BLaER1 (cell line): Measurements from ENCODE around the gene AFAP1L2.

Experiments
- H3K27ac ChIP-seq: shearing (Covaris generic); formaldehyde crosslinking; 2 replicates; pipeline ENCODE4 v1.8.1; 2022
- H3K27me3 ChIP-seq: shearing (Covaris generic); formaldehyde crosslinking; 2 replicates; pipeline ENCODE4 v1.8.1; 2022
- H3K36me3 ChIP-seq: shearing (Covaris generic); formaldehyde crosslinking; 2 replicates; pipeline ENCODE4 v1.8.1; 2022
- H3K4me1 ChIP-seq: shearing (Covaris generic); formaldehyde crosslinking; 2 replicates; pipeline ENCODE4 v1.8.1; 2022
- H3K4me2 ChIP-seq: shearing (Covaris generic); formaldehyde crosslinking; 2 replicates; pipeline ENCODE4 v1.8.1; 2022
- H3K4me3 ChIP-seq: shearing (Covaris generic); formaldehyde crosslinking; 2 replicates; pipeline ENCODE4 v1.8.1; 2022
- H3K9ac ChIP-seq: shearing (Covaris generic); formaldehyde crosslinking; 2 replicates; pipeline ENCODE4 v1.8.1; 2022
- H3K9me3 ChIP-seq: shearing (Covaris generic); formaldehyde crosslinking; 2 replicates; pipeline ENCODE4 v1.8.1; 2022
- H4K20me1 ChIP-seq: shearing (Covaris generic); formaldehyde crosslinking; 2 replicates; pipeline ENCODE4 v1.8.1; 2022
- Cebpa-rat ChIP-seq: shearing (Covaris generic); IDR thresholded peaks from 2 replicates; pipeline ENCODE4 v1.8.1; 2022

AFAP1L2 gene

DNA sequence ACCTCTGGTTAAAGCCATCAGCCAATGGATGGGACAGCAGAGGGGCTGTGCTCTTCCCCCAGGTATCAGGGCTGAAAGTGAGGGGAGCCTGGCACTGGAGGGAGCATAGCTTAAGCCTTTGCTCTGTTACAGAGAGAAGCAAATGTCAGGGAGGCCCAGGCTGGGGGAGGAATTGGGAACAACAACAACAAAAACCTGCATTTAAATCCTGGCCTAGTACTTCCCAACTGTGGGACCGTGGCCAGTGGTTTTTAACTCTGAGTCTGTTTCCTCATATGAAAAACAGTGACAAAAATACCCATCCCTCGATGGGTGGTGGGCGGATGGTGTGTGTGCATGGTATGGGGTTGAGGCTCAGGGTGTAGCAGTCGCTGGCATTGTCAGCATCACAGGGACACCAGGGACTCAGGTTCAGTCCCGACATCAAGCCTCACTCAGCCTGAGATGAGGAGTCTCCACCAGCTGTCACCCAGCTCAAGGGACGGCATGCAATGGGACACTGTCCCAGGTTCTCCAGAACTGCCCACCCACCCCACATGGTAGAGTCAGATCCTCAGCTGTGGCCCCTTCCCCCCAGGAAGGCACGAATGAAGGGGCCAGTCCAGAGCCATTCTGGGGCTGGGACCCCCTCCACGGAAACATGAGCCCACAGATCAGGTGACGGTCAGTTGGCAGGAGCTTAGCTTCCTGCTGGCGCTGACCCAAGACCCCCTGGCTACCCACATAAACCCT, 74.5 kb downstream of the AFAP1L2 start:
- TF ChIP-seq Cebpa-rat, result no peak
- peak overlapping the region; percentile 56 for H3K4me2 ChIP-seq
- H3K4me3 ChIP-seq, result no peak overlapping the region
- no peaks in the 10 kb centered on the region for H3K9me3 ChIP-seq
- H3K9ac ChIP-seq, result no peak overlapping the region
- H4K20me1 ChIP-seq, result no peaks in the 10 kb centered on the region
- 0 out of 2 replicates have a peak overlapping the region, but pooled peaks have one; percentile 14 for H3K27ac ChIP-seq
- H3K27me3 ChIP-seq, result no peaks in the 10 kb centered on the region
- peaks cover 66% of the 10 kb centered on the region for H3K4me1 ChIP-seq
- no peaks in the 10 kb centered on the region for H3K36me3 ChIP-seq

DNA sequence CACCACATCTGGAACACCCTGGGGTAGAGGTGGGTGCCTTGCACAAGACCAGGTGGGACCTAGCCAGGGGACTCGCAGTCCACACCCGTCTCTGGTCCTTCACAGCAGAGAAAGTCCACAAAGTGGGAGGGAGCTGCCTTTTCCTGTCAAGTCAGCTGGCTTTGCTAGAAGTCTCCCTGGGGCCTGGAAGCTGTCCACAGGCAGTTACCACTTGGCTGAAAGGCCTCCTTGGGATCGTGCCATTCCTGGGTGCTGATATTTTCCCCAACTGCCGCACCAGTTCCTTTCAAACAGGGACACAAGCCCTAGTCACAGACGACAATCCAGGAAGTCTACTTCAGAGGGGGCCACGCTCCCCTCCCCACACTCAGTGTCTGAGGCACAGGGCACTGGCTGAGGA, 75.4 kb downstream of the AFAP1L2 start:
- H3K27me3 ChIP-seq, result no peaks in the 10 kb centered on the region
- no peak overlapping the region for H3K4me3 ChIP-seq
- H3K4me2 ChIP-seq, result peak overlapping the region; percentile 56
- H3K9me3 ChIP-seq, result no peaks in the 10 kb centered on the region
- no peaks in the 10 kb centered on the region for H3K36me3 ChIP-seq
- peaks cover 56% of the 10 kb centered on the region for H3K4me1 ChIP-seq
- 0 out of 2 replicates have a peak overlapping the region, but pooled peaks have one; percentile 14 for H3K27ac ChIP-seq
- no peaks in the 10 kb centered on the region for H4K20me1 ChIP-seq
- TF ChIP-seq Cebpa-rat, result no peak
- no peak overlapping the region for H3K9ac ChIP-seq

DNA sequence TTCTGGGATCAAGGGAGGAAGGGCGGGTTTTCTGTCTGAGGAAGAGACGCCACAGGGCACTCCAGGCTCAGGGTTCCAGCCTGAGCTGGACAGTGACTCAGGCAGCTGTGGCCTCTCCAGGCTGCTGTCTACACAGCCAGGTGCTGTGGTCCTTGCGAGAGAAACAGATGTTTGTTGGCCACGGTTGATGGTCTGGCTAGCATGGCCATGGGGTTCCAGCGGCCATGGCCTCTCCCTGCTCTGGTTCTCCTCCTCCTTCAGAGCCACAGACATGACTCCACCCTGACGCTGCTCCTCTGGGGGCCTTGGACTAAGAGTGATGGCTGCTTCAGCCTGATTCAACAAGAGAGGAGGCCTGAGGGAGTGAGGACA, 75.9 kb downstream of the AFAP1L2 start:
- TF ChIP-seq Cebpa-rat, result no peak
- Histone ChIP-seq H3K4me1 (peaks cover 52% of the 10 kb centered on the region), H4K20me1 (no peaks in the 10 kb centered on the region), H3K27ac (peak overlapping the region; percentile 18; the same call in 1 of the 2 replicates), H3K9me3 (no peaks in the 10 kb centered on the region), H3K4me3 (no peak overlapping the region), H3K27me3 (no peaks in the 10 kb centered on the region), H3K9ac (no peak overlapping the region), H3K4me2 (0 out of 2 replicates have a peak overlapping the region, but pooled peaks have one; percentile 56), H3K36me3 (no peaks in the 10 kb centered on the region)

DNA sequence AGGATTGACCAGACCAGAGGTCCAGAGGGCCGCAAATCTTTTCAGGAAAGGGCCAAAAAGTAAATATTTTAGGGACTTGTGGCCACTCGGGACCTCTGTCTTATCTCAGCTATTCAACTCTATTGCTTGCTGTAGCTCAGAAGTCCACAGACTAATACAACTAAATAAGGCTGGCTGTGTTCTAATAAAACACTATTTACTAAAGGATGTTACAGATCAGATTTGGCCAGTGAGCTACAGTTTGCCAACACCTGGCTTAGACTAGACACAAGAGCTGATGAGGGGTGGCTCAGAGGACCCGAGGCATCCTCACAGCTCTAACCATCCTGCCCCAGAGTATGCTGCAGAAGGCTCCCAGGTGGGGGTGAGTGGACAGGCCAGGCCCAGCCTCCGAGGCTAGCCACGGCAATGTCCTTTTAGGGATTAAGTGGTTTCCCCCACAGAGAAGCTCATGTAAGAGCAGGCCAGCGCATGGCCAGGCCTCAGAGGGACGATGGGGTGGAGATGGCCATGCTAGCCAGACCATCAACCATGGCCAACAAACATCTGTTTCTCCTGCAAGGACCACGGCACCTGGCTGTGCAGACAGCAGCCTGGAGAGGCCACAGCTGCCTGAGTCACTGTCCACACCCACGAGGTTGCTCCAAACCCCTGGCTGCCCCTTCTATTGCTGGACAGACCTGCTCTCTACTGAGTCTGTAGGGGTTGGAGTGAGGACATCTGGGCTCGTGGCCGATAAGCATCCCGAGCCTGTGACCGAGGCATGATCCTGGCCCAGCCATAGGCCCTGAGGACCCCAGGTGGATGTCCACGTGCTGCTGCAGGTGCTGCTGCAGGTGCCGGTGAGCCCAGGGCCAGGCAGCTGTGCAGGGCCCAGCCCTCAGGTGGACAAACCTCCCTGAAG, 76.5 kb downstream of the AFAP1L2 start:
- Histone ChIP-seq H3K27ac (peak overlapping the region; percentile 18; the same call in 1 of the 2 replicates), H3K27me3 (no peaks in the 10 kb centered on the region), H3K4me1 (peaks cover 46% of the 10 kb centered on the region), H3K9me3 (no peaks in the 10 kb centered on the region), H3K36me3 (no peaks in the 10 kb centered on the region), H4K20me1 (no peaks in the 10 kb centered on the region), H3K9ac (no peak overlapping the region), H3K4me3 (no peak overlapping the region), H3K4me2 (no peak overlapping the region)
- TF ChIP-seq Cebpa-rat, result no peak

DNA sequence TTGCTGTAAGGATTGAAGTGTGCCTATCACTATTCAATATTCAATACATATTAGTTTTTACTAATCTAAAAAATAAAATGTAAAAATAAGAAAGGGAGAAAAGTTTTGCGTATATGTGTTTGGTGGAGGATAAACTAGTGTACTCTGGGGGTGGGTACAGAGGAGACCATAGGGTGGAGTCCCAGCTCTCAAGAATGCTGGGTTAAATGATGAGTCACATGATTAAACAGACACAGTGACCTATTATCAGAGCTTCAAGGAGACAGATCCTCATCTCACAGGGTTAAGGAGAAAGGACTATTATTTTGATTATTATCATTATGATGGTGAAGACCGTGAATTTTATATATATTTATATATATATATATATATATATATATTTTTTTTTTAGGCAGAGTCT, 77.5 kb downstream of the AFAP1L2 start:
- H3K27ac ChIP-seq, result no peak overlapping the region
- no peaks in the 10 kb centered on the region for H3K27me3 ChIP-seq
- H4K20me1 ChIP-seq, result no peaks in the 10 kb centered on the region
- H3K9ac ChIP-seq, result no peak overlapping the region
- H3K4me1 ChIP-seq, result peaks cover 36% of the 10 kb centered on the region
- H3K9me3 ChIP-seq, result no peaks in the 10 kb centered on the region
- no peak for TF ChIP-seq Cebpa-rat
- no peak overlapping the region for H3K4me2 ChIP-seq
- H3K36me3 ChIP-seq, result no peaks in the 10 kb centered on the region
- H3K4me3 ChIP-seq, result no peak overlapping the region

DNA sequence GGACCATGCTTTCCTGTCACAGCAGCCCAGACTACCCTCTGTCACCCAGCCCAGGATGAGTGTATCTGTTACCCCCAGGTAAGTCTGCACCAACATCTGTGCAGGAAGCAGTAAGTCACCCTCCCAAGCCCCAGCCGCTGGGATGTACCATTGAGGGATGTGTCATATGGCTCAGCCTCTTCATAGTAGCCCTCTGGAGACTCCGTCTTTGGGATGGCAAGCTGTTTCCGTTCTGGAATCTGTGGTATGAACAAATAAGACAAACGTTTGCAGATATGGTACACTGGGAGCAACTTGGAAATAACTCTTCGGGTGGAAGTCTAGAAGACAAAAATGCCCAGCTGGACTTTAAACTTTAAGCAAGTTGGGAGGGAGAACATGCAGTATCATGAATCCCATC, 81.3 kb downstream of the AFAP1L2 start:
- Histone ChIP-seq H3K4me3 (no peak overlapping the region), H3K4me2 (no peak overlapping the region), H3K9ac (no peak overlapping the region), H3K27me3 (no peaks in the 10 kb centered on the region), H3K4me1 (peaks cover 10% of the 10 kb centered on the region), H3K27ac (no peak overlapping the region), H3K9me3 (no peaks in the 10 kb centered on the region), H4K20me1 (no peaks in the 10 kb centered on the region), H3K36me3 (no peaks in the 10 kb centered on the region)
- no peak for TF ChIP-seq Cebpa-rat

DNA sequence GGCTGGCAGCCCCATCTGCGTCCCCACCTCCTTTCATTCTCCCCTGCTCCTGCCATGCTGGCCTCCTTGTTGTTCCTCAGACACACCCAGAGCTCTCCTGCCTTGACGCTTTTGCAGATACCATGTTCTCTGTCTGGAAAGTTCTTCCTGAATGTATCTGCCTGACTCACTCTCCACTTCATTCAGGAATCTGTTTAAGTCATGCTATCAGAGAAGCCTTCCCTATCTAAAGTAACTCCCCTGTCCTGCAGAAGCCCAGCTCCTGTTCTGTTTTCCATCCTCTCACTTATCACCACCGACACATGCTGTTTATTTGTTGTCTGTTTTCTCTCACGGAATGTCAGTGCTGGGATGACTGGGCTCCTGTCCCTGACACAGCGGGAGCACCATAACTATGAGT, 82.0 kb downstream of the AFAP1L2 start:
- Histone ChIP-seq H3K4me2 (no peak overlapping the region), H3K9me3 (no peaks in the 10 kb centered on the region), H3K9ac (no peak overlapping the region), H3K27me3 (no peaks in the 10 kb centered on the region), H3K36me3 (no peaks in the 10 kb centered on the region), H3K27ac (no peak overlapping the region), H3K4me1 (peaks cover 10% of the 10 kb centered on the region), H4K20me1 (no peaks in the 10 kb centered on the region), H3K4me3 (no peak overlapping the region)
- no peak for TF ChIP-seq Cebpa-rat

DNA sequence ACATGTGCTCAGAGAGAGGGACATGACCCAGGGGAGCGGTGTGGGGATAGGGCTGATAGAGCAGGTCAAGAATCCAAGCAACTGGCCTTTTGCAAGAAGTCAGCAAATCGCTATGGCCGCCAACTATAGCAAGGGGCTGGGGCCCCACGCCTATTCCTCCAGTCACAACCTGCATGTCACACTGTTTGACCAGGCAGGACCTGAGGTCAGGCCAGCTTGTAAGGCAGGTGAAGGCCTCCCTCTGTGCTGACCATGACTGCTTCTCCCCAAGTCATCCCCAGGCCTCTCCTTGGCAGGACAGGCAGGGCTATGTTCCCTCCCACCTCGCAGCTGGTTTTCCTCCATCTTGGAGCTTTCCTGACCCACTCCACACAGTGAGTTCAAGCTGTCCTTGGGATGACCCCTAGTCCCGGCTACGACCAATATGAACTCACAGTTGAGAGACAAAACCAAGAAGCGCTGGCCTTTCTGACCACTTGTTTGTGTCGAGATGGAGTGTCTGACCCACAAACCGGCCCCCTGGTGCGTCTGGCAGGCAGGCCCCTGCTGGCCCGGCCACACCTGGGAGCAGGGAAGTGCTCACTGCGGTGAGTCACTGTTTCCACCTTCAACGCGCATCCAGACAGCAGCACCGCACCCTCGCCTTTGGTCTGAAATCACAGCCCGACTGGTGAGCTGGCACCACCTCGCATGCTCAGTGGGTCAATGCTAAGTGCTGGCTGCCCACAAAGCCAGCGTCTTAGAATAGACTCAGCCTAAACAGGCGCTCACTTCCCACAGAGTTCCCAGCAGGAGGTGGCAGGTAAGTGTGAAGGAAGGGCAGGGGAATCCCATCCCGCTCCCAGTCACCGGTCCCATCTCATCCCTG, 83.8 kb downstream of the AFAP1L2 start:
- H3K9ac ChIP-seq, result no peak overlapping the region
- no peaks in the 10 kb centered on the region for H4K20me1 ChIP-seq
- no peak overlapping the region for H3K27ac ChIP-seq
- no peak for TF ChIP-seq Cebpa-rat
- no peak overlapping the region for H3K4me3 ChIP-seq
- no peaks in the 10 kb centered on the region for H3K9me3 ChIP-seq
- no peaks in the 10 kb centered on the region for H3K27me3 ChIP-seq
- no peaks in the 10 kb centered on the region for H3K4me1 ChIP-seq
- H3K4me2 ChIP-seq, result no peak overlapping the region
- no peaks in the 10 kb centered on the region for H3K36me3 ChIP-seq

DNA sequence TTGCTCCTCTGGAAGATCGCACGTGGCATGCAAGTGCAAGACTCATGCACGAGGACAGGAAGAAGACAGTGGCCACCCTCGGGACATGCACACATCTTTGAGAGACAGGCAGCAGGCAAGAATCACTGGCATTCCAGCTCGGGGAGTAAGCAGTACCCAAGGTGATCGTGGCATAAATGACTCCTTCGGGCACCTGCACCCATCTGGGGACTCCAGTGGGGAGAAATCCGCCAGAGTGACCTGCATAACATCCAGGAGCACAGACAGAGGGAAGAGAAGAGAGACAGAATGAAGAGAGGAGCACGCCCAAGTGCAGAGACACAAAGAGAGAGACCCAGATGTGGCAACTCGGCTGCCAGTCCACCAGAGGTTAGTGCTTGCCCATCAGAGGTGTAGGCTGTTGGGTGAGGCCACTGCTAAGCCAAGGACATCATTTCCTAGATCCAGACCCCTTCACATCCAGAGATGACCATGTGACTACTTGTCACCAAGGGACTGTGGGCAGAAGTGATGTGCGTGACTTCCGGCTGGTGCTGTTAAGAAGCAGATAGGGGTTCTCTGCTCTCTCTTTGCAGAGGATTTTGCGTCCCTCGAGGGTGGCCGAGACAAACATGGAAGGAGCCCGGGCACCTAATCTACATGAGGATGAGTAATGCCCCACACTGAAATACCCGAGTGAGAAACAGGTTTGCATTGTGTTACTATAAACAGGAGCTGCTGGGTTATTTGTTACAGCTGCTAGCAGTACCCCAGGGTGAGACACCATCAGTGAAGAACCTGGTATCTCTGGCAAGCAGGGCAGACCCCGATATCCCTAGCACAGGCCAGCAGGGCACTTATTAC, 84.7 kb downstream of the AFAP1L2 start:
- Histone ChIP-seq H3K9me3 (no peaks in the 10 kb centered on the region), H3K9ac (no peak overlapping the region), H3K4me2 (no peak overlapping the region), H3K4me1 (no peaks in the 10 kb centered on the region), H3K36me3 (no peaks in the 10 kb centered on the region), H3K27ac (no peak overlapping the region), H3K27me3 (no peaks in the 10 kb centered on the region), H4K20me1 (no peaks in the 10 kb centered on the region), H3K4me3 (no peak overlapping the region)
- no peak for TF ChIP-seq Cebpa-rat
